K562 treated with DMSO at 1 percent for 48 hours (cell line): Measurements from ENCODE around the gene NDFIP1. TPM values are rescaled to one million over a fixed set of nuclear protein-coding genes. Genes with fewer than 3 reads are reported as not detected.

ENCODE experiments used
- total RNA-seq: library from RNA; unstranded; fragments of 300-600 nt; gene quantifications from 2 replicates; pipeline ENCODE4 v1.2.3, GENCODE V29; 2022; ENCODE audit warnings: low replicate concordance; ENCODE audit errors: extremely low read depth

The NDFIP1 gene
- not detected in 2 replicates for total RNA-seq

DNA sequence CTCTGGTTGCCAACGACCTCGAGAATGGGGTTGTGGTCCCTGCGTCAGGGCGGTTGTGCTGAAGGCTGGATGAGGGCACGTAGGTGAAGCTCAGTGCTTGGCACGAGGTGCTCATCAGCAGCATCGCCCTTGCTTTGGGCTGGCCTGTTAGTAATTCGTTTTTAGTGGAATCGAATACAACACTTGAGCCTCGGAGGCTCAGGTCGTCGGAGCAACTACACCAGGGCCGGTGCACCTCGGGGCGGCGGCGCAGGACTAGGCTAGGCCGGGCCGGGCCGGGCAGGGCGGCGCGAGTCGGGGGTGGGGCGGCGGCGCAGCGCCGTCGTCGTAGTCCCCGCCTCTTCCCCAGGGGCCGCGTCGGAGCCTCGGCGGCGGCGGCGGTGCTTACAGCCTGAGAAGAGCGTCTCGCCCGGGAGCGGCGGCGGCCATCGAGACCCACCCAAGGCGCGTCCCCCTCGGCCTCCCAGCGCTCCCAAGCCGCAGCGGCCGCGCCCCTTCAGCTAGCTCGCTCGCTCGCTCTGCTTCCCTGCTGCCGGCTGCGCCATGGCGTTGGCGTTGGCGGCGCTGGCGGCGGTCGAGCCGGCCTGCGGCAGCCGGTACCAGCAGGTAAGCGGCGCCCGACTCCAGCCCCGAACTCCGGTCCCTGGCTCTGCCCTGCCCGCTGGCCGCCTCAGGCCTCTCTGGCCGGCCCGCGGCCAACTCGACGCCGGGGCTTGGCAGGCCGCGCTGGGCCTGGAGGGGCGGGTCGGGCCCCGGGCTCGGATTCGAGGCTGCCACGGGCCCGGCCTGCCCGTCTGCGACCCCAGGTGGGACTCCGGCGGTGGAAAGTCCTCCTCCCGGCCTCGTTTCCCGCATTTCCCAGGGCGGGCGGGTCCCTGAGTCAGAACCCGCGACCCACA lies at the start of gene NDFIP1:
NDFIP1 (plus strand) TSS at position 348 of the 899 bp plus-strand sequence; CDS start at position 544, 196 bp downstream.

Other genes with a start within 250 kb of the NDFIP1 start
- gene PCDH1, start 230.4 kb upstream of the NDFIP1 start, total RNA-seq: not detected in 2 replicates
- gene DELE1, start 184.9 kb upstream of the NDFIP1 start, total RNA-seq: not detected in 2 replicates
- gene PCDH12, start 150.6 kb upstream of the NDFIP1 start, total RNA-seq: not detected in 2 replicates
- not detected in 2 replicates for gene RNF14, start 139.7 kb upstream of the NDFIP1 start, total RNA-seq
- gene GNPDA1, start 95.8 kb upstream of the NDFIP1 start, total RNA-seq: not detected in 2 replicates
- gene SPRY4, start 216.2 kb downstream of the NDFIP1 start, total RNA-seq: not detected in 2 replicates